Neutrophil (primary cell): Measurements from ENCODE around the gene OPTC.

Source experiments
- H3K27ac ChIP-seq: fragments of 200-600 bp; sonication (generic); 2 replicates; pipeline ENCODE4 v1.5.1; 2016; ENCODE audit warnings: mild to moderate bottlenecking, moderate library complexity
- H3K27me3 ChIP-seq: fragments of 200-600 bp; sonication (generic); 2 replicates; pipeline ENCODE4 v1.6.0; 2016; ENCODE audit warnings: mild to moderate bottlenecking
- H3K36me3 ChIP-seq: fragments of 200-600 bp; sonication (generic); 2 replicates; pipeline ENCODE4 v1.5.1; 2017
- H3K4me1 ChIP-seq, 2 experiments: fragments of 200-600 bp in 1 of 2; sonication (generic) in 1 of 2; 1 replicate in 1 of 2; 2 replicates in 1 of 2; pipeline versions ENCODE4 v1.5.1 to v1.6.1; 2013 to 2016; ENCODE audit warnings: low read depth in 1 of 2, low read length in 1 of 2, mild to moderate bottlenecking in 1 of 2, moderate library complexity in 1 of 2; ENCODE audit not compliant: control insufficient read depth in 1 of 2, insufficient read depth in 1 of 2
- H3K4me3 ChIP-seq, 2 experiments: fragments of 200-600 bp in 1 of 2; sonication (generic) in 1 of 2; 1 replicate in 1 of 2; 2 replicates in 1 of 2; pipeline ENCODE4 v1.5.1; 2013 to 2016; ENCODE audit warnings: low read depth in 1 of 2, low read length in 1 of 2, mild to moderate bottlenecking in 1 of 2, moderate library complexity in 1 of 2
- H3K9me3 ChIP-seq: fragments of 200-600 bp; sonication (generic); 2 replicates; pipeline ENCODE4 v1.5.1; 2016
- TF ChIP-seq, protein P1 (sequence below): fragments of 200-600 bp; sonication (generic); IDR thresholded peaks from 2 replicates; pipeline ENCODE4 v1.5.1; 2016; ENCODE audit warnings: antibody characterized with exemption

Gene OPTC

DNA sequence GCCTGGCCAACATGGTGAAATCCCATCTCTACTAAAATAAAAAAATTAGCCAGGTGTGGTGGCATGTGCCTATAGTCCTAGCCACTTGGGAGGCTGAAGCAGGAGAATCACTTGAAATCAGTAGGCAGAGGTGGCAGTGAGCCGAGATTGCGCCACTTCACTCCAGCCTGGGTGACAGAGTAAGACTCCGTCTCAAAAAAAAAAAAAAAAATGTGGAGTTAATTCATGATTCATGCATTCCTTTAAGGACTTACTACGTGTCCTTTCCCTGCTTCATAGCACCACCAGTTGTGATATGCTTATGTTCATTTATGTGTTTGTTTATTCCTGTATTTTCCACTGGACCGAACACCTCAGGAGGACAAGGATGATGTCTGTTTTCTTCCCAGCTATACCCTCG, 31.1 kb upstream of the OPTC start:
- TF ChIP-seq, protein P1, sequence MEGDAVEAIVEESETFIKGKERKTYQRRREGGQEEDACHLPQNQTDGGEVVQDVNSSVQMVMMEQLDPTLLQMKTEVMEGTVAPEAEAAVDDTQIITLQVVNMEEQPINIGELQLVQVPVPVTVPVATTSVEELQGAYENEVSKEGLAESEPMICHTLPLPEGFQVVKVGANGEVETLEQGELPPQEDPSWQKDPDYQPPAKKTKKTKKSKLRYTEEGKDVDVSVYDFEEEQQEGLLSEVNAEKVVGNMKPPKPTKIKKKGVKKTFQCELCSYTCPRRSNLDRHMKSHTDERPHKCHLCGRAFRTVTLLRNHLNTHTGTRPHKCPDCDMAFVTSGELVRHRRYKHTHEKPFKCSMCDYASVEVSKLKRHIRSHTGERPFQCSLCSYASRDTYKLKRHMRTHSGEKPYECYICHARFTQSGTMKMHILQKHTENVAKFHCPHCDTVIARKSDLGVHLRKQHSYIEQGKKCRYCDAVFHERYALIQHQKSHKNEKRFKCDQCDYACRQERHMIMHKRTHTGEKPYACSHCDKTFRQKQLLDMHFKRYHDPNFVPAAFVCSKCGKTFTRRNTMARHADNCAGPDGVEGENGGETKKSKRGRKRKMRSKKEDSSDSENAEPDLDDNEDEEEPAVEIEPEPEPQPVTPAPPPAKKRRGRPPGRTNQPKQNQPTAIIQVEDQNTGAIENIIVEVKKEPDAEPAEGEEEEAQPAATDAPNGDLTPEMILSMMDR, result no peak
- H3K27ac ChIP-seq, result no peak overlapping the region

GRCh38 chr1:203463469-203464062, 30.4 kb upstream of the OPTC start:
- H3K4me1 ChIP-seq, result no peaks in the 10 kb centered on the region

More for the DNA sequence above, 31.1 kb upstream of the OPTC start:
- Histone ChIP-seq H3K27me3 (peaks cover 16% of the 10 kb centered on the region), H3K9me3 (no peaks in the 10 kb centered on the region), H3K36me3 (no peaks in the 10 kb centered on the region), H3K4me3 (no peak overlapping the region), H3K4me1 (no peaks in the 10 kb centered on the region)

GRCh38 chr1:203464226-203464625, 29.7 kb upstream of the OPTC start:
- TF ChIP-seq, protein P1, result no peak
- H3K4me1 ChIP-seq, result no peaks in the 10 kb centered on the region
- H3K27ac ChIP-seq, result no peak overlapping the region
- no peak overlapping the region for H3K4me3 ChIP-seq
- no peaks in the 10 kb centered on the region for H3K9me3 ChIP-seq
- H3K27me3 ChIP-seq, result peaks cover 5% of the 10 kb centered on the region
- H3K36me3 ChIP-seq, result no peaks in the 10 kb centered on the region

More at GRCh38 chr1:203463469-203464062, 30.4 kb upstream of the OPTC start:
- peaks cover 12% of the 10 kb centered on the region for H3K27me3 ChIP-seq
- TF ChIP-seq, protein P1, result no peak
- no peak overlapping the region for H3K27ac ChIP-seq
- no peaks in the 10 kb centered on the region for H3K36me3 ChIP-seq
- H3K4me3 ChIP-seq, result no peak overlapping the region
- no peaks in the 10 kb centered on the region for H3K9me3 ChIP-seq

- H3K4me3 ChIP-seq, result no peak overlapping the region
- TF ChIP-seq, protein P1, result no peak
- H3K4me1 ChIP-seq, result no peaks in the 10 kb centered on the region
- H3K36me3 ChIP-seq, result no peaks in the 10 kb centered on the region
- no peak overlapping the region for H3K27ac ChIP-seq
- peaks cover 4% of the 10 kb centered on the region for H3K27me3 ChIP-seq
- H3K9me3 ChIP-seq, result no peaks in the 10 kb centered on the region
These were observed 29.2 kb upstream of the OPTC start for GRCh38 chr1:203464743-203465142.

- no peak overlapping the region for H3K4me3 ChIP-seq
- H3K4me1 ChIP-seq, result no peaks in the 10 kb centered on the region
- TF ChIP-seq, protein P1, result no peak
- H3K27ac ChIP-seq, result no peak overlapping the region
- H3K9me3 ChIP-seq, result no peaks in the 10 kb centered on the region
- peaks cover 8% of the 10 kb centered on the region for H3K27me3 ChIP-seq
- H3K36me3 ChIP-seq, result no peaks in the 10 kb centered on the region
These were observed 28.7 kb upstream of the OPTC start for GRCh38 chr1:203465146-203465798.
